Activated T-cell treated with anti-CD3 and anti-CD28 coated beads for 1 hour (primary cell): ENCODE measurements around the gene PROK2.

ENCODE experiments used
- DNase-seq: peaks from one replicate; pipeline ENCODE4 v3.0.0-alpha.2; 2020; ENCODE audit warnings: low read depth

The PROK2 gene

GRCh38 chr3:71784914-71785531 lies at the start of gene PROK2:
Gene PROK2, minus strand, starts transcription at chr3:71785148. Its CDS starts 96 bp downstream, at chr3:71785052.
- DNase-seq: peak; percentile 5

- no peak for DNase-seq
Observed at GRCh38 chr3:71831599-71831998, 46.7 kb upstream of the PROK2 start.

- no peak for DNase-seq
Observed at GRCh38 chr3:71825551-71826283, 40.8 kb upstream of the PROK2 start.

- no peak for DNase-seq
Observed at GRCh38 chr3:71821116-71821515, 36.2 kb upstream of the PROK2 start.

GRCh38 chr3:71817262-71817661 lies 32.3 kb upstream of the PROK2 start:
- no peak for DNase-seq

GRCh38 chr3:71816767-71817156 lies 31.8 kb upstream of the PROK2 start:
- no peak for DNase-seq

- DNase-seq: no peak
Observed at GRCh38 chr3:71815340-71816067, 30.6 kb upstream of the PROK2 start.

- no peak for DNase-seq
Observed at GRCh38 chr3:71813704-71814103, 28.8 kb upstream of the PROK2 start.

- no peak for DNase-seq
Observed at GRCh38 chr3:71813073-71813472, 28.1 kb upstream of the PROK2 start.

- no peak for DNase-seq
Observed at GRCh38 chr3:71810056-71810455, 25.1 kb upstream of the PROK2 start.

- no peak for DNase-seq
Observed at GRCh38 chr3:71809321-71810026, 24.5 kb upstream of the PROK2 start.

GRCh38 chr3:71806736-71807135 lies 21.8 kb upstream of the PROK2 start:
- no peak for DNase-seq

- no peak for DNase-seq
Observed at GRCh38 chr3:71805691-71806090, 20.7 kb upstream of the PROK2 start.

- no peak for DNase-seq
Observed at GRCh38 chr3:71805199-71805598, 20.3 kb upstream of the PROK2 start.

GRCh38 chr3:71803248-71803647 lies 18.3 kb upstream of the PROK2 start:
- no peak for DNase-seq

GRCh38 chr3:71801986-71802385 lies 17.0 kb upstream of the PROK2 start:
- no peak for DNase-seq

- no peak for DNase-seq
Observed at GRCh38 chr3:71800023-71800422, 15.1 kb upstream of the PROK2 start.

- no peak for DNase-seq
Observed at GRCh38 chr3:71797455-71797854, 12.5 kb upstream of the PROK2 start.

GRCh38 chr3:71796290-71796689 lies 11.3 kb upstream of the PROK2 start:
- no peak for DNase-seq

GRCh38 chr3:71791634-71792033 lies 6.7 kb upstream of the PROK2 start:
- no peak for DNase-seq

GRCh38 chr3:71789922-71790321 lies 5.0 kb upstream of the PROK2 start:
- DNase-seq: no peak

- no peak for DNase-seq
Observed at GRCh38 chr3:71787851-71788405, 3.0 kb upstream of the PROK2 start.
